Peyer's patch (tissue), 4 donors: ENCODE data around the gene DNAJC4.

ENCODE experiments used
- CTCF ChIP-seq, 6 experiments: fragments of 450-650 bp in 4 of 6; fragments of 200-600 bp in 2 of 6; sonication (generic) in 1 of 6; IDR thresholded peaks; one replicate each; pipeline ENCODE4 v1.5.1; 2017 to 2019; ENCODE audit warnings: antibody characterized with exemption in 6 of 6, mild to moderate bottlenecking in 3 of 6, moderate library complexity in 1 of 6
- POLR2A ChIP-seq, 2 donors: fragments of 450-650 bp; IDR thresholded peaks; one replicate each; pipeline ENCODE4 v1.5.1; 2017; ENCODE audit warnings: antibody characterized with exemption in 2 of 2, mild to moderate bottlenecking in 2 of 2, moderate library complexity in 2 of 2

GRCh38 chr11:64262271-64263002 is 32.1 kb downstream of the DNAJC4 start:
- TF ChIP-seq CTCF (IDR thresholded peaks at IDR 0.05) (no peak), POLR2A (IDR thresholded peaks at IDR 0.05) (no peak)
